Aorta (tissue), 5 donors: ENCODE data around the gene TBC1D16. TPM values are rescaled to one million over a fixed set of nuclear protein-coding genes. Genes with fewer than 3 reads are reported as not detected.
"Not testable (repeated sequence)": the region's sequence is repeated elsewhere in the genome, so short reads cannot be mapped to it uniquely, and the experiment has no call there.

Experiments
- ATAC-seq: fragments of 200-7000 bp; cut with Tn5 transposase; one replicate; pipeline ENCODE4 v1.9.1; 2022; ENCODE audit warnings: moderate library complexity; ENCODE audit not compliant: low FRiP score
- DNase-seq, 2 donors: peaks; one replicate each; pipeline ENCODE4 v3.0.0-alpha.2; 2020
- H3K27ac ChIP-seq, 2 donors: one replicate each; pipeline ENCODE4 v1.5.1; 2013; ENCODE audit warnings: low read length in 2 of 2, mild to moderate bottlenecking in 2 of 2, moderate library complexity in 2 of 2, control low read depth in 1 of 2, inconsistent platforms in 1 of 2, low read depth in 1 of 2
- H3K27me3 ChIP-seq, 2 donors: one replicate each; pipeline ENCODE4 v1.6.1; 2013; ENCODE audit warnings: control low read depth in 1 of 2, low read length in 1 of 2, mild to moderate bottlenecking in 1 of 2, moderate library complexity in 1 of 2; ENCODE audit not compliant: insufficient read depth in 2 of 2, control insufficient read depth in 1 of 2
- H3K36me3 ChIP-seq, 2 donors: one replicate each; pipeline ENCODE4 v1.6.1; 2013; ENCODE audit warnings: control low read depth in 1 of 2, low read length in 1 of 2, mild to moderate bottlenecking in 1 of 2; ENCODE audit not compliant: insufficient read depth in 2 of 2, control insufficient read depth in 1 of 2
- H3K4me1 ChIP-seq, 2 donors: one replicate each; pipeline ENCODE4 v1.6.1; 2013; ENCODE audit warnings: low read length in 2 of 2, control low read depth in 1 of 2, mild to moderate bottlenecking in 1 of 2, moderate library complexity in 1 of 2; ENCODE audit not compliant: insufficient read depth in 2 of 2, control insufficient read depth in 1 of 2
- H3K4me3 ChIP-seq, 2 donors: one replicate each; pipeline ENCODE4 v1.5.1; 2013; ENCODE audit warnings: low read length in 2 of 2, control low read depth in 1 of 2, mild to moderate bottlenecking in 1 of 2
- H3K9me3 ChIP-seq: one replicate; pipeline ENCODE4 v1.6.1; 2013; ENCODE audit warnings: mild to moderate bottlenecking, low read length; ENCODE audit not compliant: control insufficient read depth
- WGBS, 2 donors: extraction: QIAGEN DNeasy Blood & Tissue Kit; methylation state at CpG; one replicate each; pipeline ENCODE4 v1.1.7; 2013; 5-methylcytosine and 5-hydroxymethylcytosine counted together
- intact Hi-C, 2 donors: fragments of 100-400 bp; cut with DNase I; formaldehyde crosslinking; loops; one replicate each; pipeline versions ENCODE4 v1.14.2 to v1.15.0; 2022
- polyA plus RNA-seq, 2 donors: library from polyadenylated mRNA; stranded (reverse); fragments of 200-250 nt; gene quantifications; one replicate each; pipeline ENCODE4 v1.2.3, GENCODE V29; 2013
- total RNA-seq, 2 donors: library from RNA; stranded (reverse); fragmentation: NEBNext Ultra II Directional; extraction: Animal tissue kit (Norgen Biotek cat#: 25700); gene quantifications; one replicate each; pipeline ENCODE4 v1.2.1, GENCODE V29; 2021
- donor health status: healthy with polysubstance abuse.
- donor health status: Bipolar disorder and iron deficiency.
- donor health status: DM: no; HTN: no; CAD: no.
- donor health status: DM: no; HTN: no; CAD: no.
- donor health status: DM: yes; HTN: yes; CAD: no.

The TBC1D16 gene
- total and polyA plus RNA-seq, 4 donors: 6.4 to 43.6 (median 27.7) TPM

GRCh38 chr17:79959042-79959441, 76.6 kb downstream of the TBC1D16 start:
- no peak for ATAC-seq
- intact Hi-C loops: no loop called here
- DNase-seq: no peak
- Histone ChIP-seq H3K4me1 (no peaks in the 10 kb centered on the region), H3K4me3 (no peak overlapping the region), H3K9me3 (no peaks in the 10 kb centered on the region), H3K27me3 (no peaks in the 10 kb centered on the region), H3K36me3 (no peaks in the 10 kb centered on the region), H3K27ac (no peak overlapping the region)
- WGBS, 2 donors: 96 to 97% methylated on average over 4 of the region's 4 CpGs

GRCh38 chr17:79956853-79957252, 78.8 kb downstream of the TBC1D16 start:
- H3K9me3 ChIP-seq: no peaks in the 10 kb centered on the region
- no peak overlapping the region for H3K27ac ChIP-seq
- H3K4me3 ChIP-seq: no peak overlapping the region
- no peak for ATAC-seq
- WGBS, 2 donors: 93 to 98% methylated on average over 6 of the region's 6 CpGs
- peak in 1 of 2 donors; percentile 36 for DNase-seq
- no peaks in the 10 kb centered on the region for H3K27me3 ChIP-seq
- intact Hi-C loops: no loop called here
- H3K36me3 ChIP-seq: no peaks in the 10 kb centered on the region
- H3K4me1 ChIP-seq: no peaks in the 10 kb centered on the region

GRCh38 chr17:79956441-79956735, 79.3 kb downstream of the TBC1D16 start:
- WGBS, 2 donors: 97 to 98% methylated on average over 8 of the region's 8 CpGs
- ATAC-seq, H3K4me3 ChIP-seq: not testable (repeated sequence)

GRCh38 chr17:79955691-79956440, 79.8 kb downstream of the TBC1D16 start:
- H3K4me1 ChIP-seq: no peaks in the 10 kb centered on the region
- no peaks in the 10 kb centered on the region for H3K27me3 ChIP-seq
- WGBS, 2 donors: 96 to 97% methylated on average over 13 of the region's 13 CpGs
- H3K27ac ChIP-seq: no peak overlapping the region
- ATAC-seq (no peak), DNase-seq (peak in 1 of 2 donors; percentile 58)
- H3K4me3 ChIP-seq: no peak overlapping the region
- intact Hi-C loops: no loop called here
- no peaks in the 10 kb centered on the region for H3K36me3 ChIP-seq
- no peaks in the 10 kb centered on the region for H3K9me3 ChIP-seq

More at GRCh38 chr17:79956441-79956735, 79.3 kb downstream of the TBC1D16 start:
- intact Hi-C loops, H3K4me1 ChIP-seq, H3K9me3 ChIP-seq, H3K27ac ChIP-seq, H3K27me3 ChIP-seq, DNase-seq, H3K36me3 ChIP-seq: not testable (repeated sequence)

- H3K4me1 ChIP-seq: no peaks in the 10 kb centered on the region
These were observed 80.5 kb downstream of the TBC1D16 start for GRCh38 chr17:79955167-79955549.

GRCh38 chr17:79954281-79955166, 81.1 kb downstream of the TBC1D16 start:
- Histone ChIP-seq H3K27me3 (no peaks in the 10 kb centered on the region), H3K4me1 (no peaks in the 10 kb centered on the region), H3K9me3 (no peaks in the 10 kb centered on the region), H3K4me3 (no peak overlapping the region), H3K36me3 (no peaks in the 10 kb centered on the region), H3K27ac (no peak overlapping the region)
- DNase-seq: peak in 1 of 2 donors; percentile 69
- intact Hi-C loops: no loop called here
- 93 to 95% methylated on average over 25 of the region's 25 CpGs for WGBS, 2 donors
- no peak for ATAC-seq

More at GRCh38 chr17:79955167-79955549, 80.5 kb downstream of the TBC1D16 start:
- no peak overlapping the region for H3K27ac ChIP-seq
- H3K27me3 ChIP-seq: no peaks in the 10 kb centered on the region
- no peak overlapping the region for H3K4me3 ChIP-seq
- no peak for ATAC-seq
- 90 to 92% methylated on average over 10 of the region's 10 CpGs for WGBS, 2 donors
- H3K36me3 ChIP-seq: no peaks in the 10 kb centered on the region
- peak in 1 of 2 donors; percentile 51 for DNase-seq
- no peaks in the 10 kb centered on the region for H3K9me3 ChIP-seq
- intact Hi-C loops: no loop called here

GRCh38 chr17:79953335-79953734, 82.3 kb downstream of the TBC1D16 start:
- Histone ChIP-seq H3K9me3 (no peaks in the 10 kb centered on the region), H3K36me3 (no peaks in the 10 kb centered on the region), H3K4me3 (no peak overlapping the region), H3K27ac (no peak overlapping the region), H3K27me3 (no peaks in the 10 kb centered on the region), H3K4me1 (no peaks in the 10 kb centered on the region)
- ATAC-seq: no peak
- DNase-seq: no peak
- intact Hi-C loops: no loop called here

- Histone ChIP-seq H3K27ac (no peak overlapping the region), H3K4me3 (no peak overlapping the region), H3K9me3 (no peaks in the 10 kb centered on the region), H3K4me1 (no peaks in the 10 kb centered on the region), H3K27me3 (no peaks in the 10 kb centered on the region), H3K36me3 (no peaks in the 10 kb centered on the region)
- WGBS, 2 donors: 91 to 92% methylated on average over 8 of the region's 8 CpGs
- intact Hi-C loops: no loop called here
- DNase-seq (peak in 1 of 2 donors; percentile 46), ATAC-seq (no peak)
These were observed 82.8 kb downstream of the TBC1D16 start for GRCh38 chr17:79952901-79953300.
